ENCODE data around the gene SLC35B2. TPM values are rescaled to one million over a fixed set of nuclear protein-coding genes. Genes with fewer than 3 reads are reported as not detected.

Gene SLC35B2
- total RNA-seq, 4 donors from 2014 or later = 26.2 to 38.5 (median 30.9) TPM

DNA sequence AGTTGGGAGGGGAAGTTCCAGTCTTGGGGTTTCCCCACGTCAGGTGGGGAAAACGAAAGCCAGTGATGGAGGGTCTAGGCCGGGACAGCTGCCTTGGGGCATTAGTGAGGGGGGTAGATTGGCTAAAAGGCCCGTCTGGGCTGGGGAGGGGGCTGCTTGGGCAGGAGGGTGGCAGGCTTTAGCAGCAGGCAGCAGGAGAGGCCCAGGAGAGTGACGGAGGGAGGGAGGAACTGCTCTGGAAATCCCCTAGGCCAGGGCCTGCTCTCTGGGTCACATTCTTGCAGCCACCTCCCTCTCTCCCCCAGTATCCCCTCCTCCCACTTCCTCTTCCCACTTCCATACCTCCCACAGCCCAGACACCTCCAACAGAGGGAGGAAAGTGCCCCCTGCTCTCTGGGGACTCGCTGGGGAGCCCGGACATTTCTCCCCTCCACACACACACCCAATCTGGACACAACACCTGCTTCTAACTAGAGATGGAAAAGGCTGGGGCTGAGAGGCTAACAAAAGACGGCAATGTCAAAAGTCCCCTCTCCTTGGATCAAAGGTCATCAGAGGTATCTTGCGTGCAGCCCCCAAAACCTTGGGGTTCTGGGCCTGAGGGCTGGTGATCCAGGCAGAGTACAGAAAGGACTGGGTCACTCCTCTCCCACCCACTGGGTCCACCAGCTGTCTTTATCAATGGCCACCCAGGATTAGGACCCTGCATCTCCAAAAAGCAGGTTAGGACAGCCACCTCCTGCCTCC is 6.2 kb upstream of the SLC35B2 start:
- Histone ChIP-seq H3K36me3 (peaks cover 15% of the 10 kb centered on the region), H3K27ac (no peak overlapping the region), H3K9me3 (no peaks in the 10 kb centered on the region), H3K4me1 (peaks cover 31% of the 10 kb centered on the region), H3K4me3 (peak overlapping the region; percentile 62), H3K27me3 (no peaks in the 10 kb centered on the region)
- TF ChIP-seq, protein P1, sequence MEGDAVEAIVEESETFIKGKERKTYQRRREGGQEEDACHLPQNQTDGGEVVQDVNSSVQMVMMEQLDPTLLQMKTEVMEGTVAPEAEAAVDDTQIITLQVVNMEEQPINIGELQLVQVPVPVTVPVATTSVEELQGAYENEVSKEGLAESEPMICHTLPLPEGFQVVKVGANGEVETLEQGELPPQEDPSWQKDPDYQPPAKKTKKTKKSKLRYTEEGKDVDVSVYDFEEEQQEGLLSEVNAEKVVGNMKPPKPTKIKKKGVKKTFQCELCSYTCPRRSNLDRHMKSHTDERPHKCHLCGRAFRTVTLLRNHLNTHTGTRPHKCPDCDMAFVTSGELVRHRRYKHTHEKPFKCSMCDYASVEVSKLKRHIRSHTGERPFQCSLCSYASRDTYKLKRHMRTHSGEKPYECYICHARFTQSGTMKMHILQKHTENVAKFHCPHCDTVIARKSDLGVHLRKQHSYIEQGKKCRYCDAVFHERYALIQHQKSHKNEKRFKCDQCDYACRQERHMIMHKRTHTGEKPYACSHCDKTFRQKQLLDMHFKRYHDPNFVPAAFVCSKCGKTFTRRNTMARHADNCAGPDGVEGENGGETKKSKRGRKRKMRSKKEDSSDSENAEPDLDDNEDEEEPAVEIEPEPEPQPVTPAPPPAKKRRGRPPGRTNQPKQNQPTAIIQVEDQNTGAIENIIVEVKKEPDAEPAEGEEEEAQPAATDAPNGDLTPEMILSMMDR (IDR thresholded peaks at IDR 0.05) = no peak
- WGBS = 40% methylated on average over 9 of the region's 9 CpGs
- DNase-seq (ENCODE audit: low spot score in 2 of 2) = no peak

DNA sequence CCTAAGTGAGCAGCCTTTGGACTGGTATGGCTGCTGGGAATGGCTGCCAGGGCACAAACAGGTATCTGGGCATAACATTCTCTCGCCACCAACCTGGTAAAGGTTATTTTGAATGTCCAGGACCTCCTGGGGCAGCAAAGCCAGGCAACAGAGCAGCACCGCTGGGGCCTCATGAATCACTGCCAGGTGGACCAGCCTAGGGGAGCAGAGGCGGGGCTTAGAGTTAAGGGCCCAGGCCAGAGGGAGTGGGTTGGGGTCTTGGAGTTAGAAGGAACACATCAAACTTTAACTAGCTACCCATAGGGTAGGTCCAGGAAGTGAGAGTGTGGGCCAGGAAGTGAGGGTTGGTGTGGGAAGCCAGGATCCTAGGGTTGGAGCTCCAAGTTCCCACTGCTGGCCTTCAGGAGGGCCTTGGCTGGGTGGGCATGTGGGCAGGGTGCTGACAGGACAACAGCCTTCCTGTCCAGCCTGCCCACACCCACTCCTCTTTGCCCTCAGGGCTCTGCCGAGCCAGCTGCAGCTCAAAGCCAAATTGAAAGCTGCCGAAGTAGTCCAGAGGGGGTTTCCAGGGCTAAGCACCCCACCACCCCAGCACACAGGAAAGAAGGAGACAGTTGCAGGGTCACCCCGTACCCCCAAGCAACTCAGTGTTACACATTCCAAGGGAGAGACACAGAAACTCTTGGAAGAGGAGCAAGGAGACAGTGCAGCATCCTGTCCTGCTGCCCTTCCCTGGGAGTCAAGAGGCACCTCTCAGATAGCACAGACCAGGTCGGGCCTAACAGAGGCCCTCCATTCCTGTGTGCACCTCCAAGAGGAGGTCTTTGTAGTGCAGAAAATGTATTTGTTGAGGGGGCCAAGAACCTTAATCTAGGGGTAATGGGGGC is 5.4 kb upstream of the SLC35B2 start:
- WGBS = 43% methylated on average over 6 of the region's 7 CpGs
- no peaks in the 10 kb centered on the region for H3K27me3 ChIP-seq
- no peaks in the 10 kb centered on the region for H3K9me3 ChIP-seq
- H3K27ac ChIP-seq = no peak overlapping the region
- TF ChIP-seq, protein P1 (IDR thresholded peaks at IDR 0.05) = no peak
- no peak for TF ChIP-seq POLR2AphosphoS5 (IDR thresholded peaks at IDR 0.05)
- no peak for TF ChIP-seq POLR2A (IDR thresholded peaks at IDR 0.05)
- TF ChIP-seq EP300 (IDR thresholded peaks at IDR 0.05) = no peak
- peak overlapping the region; percentile 62 for H3K4me3 ChIP-seq
- no peak for DNase-seq (ENCODE audit: low spot score in 2 of 2)
- peaks cover 34% of the 10 kb centered on the region for H3K4me1 ChIP-seq
- H3K36me3 ChIP-seq = peaks cover 18% of the 10 kb centered on the region

DNA sequence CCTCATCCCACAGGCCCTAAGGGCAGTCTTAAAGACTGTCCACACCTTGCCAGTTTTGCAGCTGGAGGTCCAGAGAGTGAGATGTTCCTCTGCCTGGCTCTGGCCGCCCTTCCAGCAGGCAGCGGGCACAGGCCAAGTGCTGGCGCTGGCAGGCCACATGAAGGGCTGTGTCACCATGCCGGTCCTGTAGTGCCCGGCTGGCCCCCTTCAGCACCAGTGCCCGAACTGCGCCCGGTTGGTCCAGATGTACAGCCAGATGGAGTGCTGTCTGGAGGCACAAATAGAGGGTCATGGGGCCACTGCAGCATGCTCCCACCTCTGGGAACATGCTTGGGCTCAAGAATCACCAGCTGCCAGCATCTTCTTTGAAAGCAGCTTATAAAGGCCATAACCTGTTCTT is 4.3 kb upstream of the SLC35B2 start:
- Histone ChIP-seq H3K4me1 (peaks cover 40% of the 10 kb centered on the region), H3K27ac (no peak overlapping the region), H3K36me3 (peaks cover 18% of the 10 kb centered on the region), H3K4me3 (no peak overlapping the region), H3K9me3 (no peaks in the 10 kb centered on the region), H3K27me3 (no peaks in the 10 kb centered on the region)
- 100% methylated on average over 2 of the region's 8 CpGs for WGBS
- no peak for DNase-seq (ENCODE audit: low spot score in 2 of 2)
- TF ChIP-seq, protein P1 (IDR thresholded peaks at IDR 0.05) = no peak
- TF ChIP-seq POLR2AphosphoS5 (IDR thresholded peaks at IDR 0.05) = no peak
- no peak for TF ChIP-seq POLR2A (IDR thresholded peaks at IDR 0.05)
- no peak for TF ChIP-seq EP300 (IDR thresholded peaks at IDR 0.05)

DNA sequence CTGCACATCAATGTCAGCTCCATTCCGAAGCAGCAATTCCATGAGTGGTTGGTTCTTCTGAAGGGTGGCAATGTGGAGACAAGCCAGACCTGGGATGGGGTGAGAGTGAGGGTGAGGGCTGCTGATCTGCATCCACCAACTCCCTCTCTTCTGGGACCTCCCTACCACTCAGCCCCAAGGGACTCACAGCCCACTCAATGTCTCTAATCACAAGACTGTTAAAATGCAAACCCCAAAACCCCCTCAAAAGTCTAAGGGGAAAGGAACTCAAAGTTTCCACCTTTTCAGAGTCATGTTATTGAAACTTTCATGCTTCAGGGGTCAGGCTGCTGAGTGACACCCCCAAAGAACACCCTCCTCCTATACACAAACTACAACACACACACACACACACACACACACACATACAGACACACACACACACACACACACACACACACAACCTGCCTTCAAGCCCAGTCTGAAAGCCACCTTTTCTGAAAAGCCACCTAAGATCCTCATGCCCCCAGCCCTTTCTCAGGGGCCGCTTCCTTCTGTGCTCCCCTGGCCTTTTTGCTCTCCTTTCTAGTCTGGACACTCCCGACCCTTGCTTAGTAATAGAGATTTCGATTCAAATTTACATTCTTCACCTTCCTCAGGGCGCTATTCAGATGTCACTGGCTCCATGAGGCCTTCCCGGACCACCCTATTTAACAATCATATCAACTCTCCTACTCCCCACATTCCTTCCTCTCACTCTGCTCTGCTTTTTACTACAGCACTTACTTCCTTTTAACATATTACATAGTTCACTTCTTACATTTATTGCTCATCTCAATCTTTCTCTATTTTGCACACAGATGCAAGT is 3.3 kb upstream of the SLC35B2 start:
- Histone ChIP-seq H3K27me3 (no peaks in the 10 kb centered on the region), H3K4me3 (no peak overlapping the region), H3K36me3 (peaks cover 18% of the 10 kb centered on the region), H3K4me1 (peaks cover 49% of the 10 kb centered on the region), H3K9me3 (no peaks in the 10 kb centered on the region), H3K27ac (no peak overlapping the region)
- TF ChIP-seq EP300 (IDR thresholded peaks at IDR 0.05) = no peak
- TF ChIP-seq POLR2A (IDR thresholded peaks at IDR 0.05) = no peak
- TF ChIP-seq POLR2AphosphoS5 (IDR thresholded peaks at IDR 0.05) = no peak
- TF ChIP-seq, protein P1 (IDR thresholded peaks at IDR 0.05) = no peak
- WGBS = 93% methylated on average over 5 of the region's 6 CpGs
- DNase-seq (ENCODE audit: low spot score in 2 of 2) = no peak
